Amniotic stem cell (primary cell): ENCODE results near the gene DVL1.
"Not testable (repeated sequence)": the region's sequence is repeated elsewhere in the genome, so short reads cannot be mapped to it uniquely, and the experiment has no call there.

Experiments
- DNase-seq: peaks from one replicate; lab custom pipeline; 2025; lab: John Stamatoyannopoulos, UW

Gene DVL1

GRCh38 chr1:1373051-1373814 lies 24.0 kb upstream of the DVL1 start:
- no peak for DNase-seq

GRCh38 chr1:1371746-1372711 lies 22.8 kb upstream of the DVL1 start:
- DNase-seq: no peak

DNA sequence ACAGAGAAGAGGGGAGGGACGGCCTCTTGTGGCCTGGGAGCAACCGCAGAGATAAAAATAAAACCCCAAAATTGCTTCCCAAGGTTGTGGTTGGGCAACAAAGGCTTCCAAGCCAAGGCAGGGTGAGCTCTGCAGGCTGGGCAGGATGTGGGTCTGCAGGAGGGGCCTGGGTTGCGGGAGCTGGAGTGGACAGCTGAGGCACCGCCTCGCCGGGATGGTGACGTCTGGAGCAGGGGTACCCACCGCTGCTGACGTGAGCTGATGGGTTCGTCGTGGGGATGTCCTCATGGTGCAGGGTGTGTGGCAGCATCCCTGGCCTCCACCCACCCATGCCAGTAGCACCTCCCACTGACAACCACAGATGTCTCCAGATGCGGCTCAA lies 22.1 kb upstream of the DVL1 start:
- no peak for DNase-seq

- no peak for DNase-seq
Observed at GRCh38 chr1:1370771-1371300, 21.6 kb upstream of the DVL1 start.

GRCh38 chr1:1370094-1370493 lies 20.9 kb upstream of the DVL1 start:
- not testable (repeated sequence) for DNase-seq

DNA sequence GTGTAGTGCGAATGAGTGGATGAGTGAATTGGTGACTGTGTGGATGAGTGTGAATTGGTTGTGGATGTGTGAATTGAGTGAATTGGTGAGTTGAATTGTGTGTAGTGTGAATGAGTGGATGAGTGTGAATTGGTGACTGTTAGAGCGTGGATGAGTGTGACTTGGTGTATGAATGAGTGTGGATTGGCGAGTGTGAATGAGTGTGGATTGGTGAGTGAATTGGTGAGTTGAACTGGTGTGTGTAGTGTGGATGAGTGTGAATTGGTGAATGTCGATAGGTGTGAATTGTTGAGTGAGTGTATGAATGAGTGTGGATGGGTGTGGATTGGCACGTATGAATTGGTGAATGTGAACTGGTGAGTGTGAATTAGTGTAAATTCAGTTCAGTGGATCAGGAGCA lies 18.1 kb upstream of the DVL1 start:
- DNase-seq: no peak

DNA sequence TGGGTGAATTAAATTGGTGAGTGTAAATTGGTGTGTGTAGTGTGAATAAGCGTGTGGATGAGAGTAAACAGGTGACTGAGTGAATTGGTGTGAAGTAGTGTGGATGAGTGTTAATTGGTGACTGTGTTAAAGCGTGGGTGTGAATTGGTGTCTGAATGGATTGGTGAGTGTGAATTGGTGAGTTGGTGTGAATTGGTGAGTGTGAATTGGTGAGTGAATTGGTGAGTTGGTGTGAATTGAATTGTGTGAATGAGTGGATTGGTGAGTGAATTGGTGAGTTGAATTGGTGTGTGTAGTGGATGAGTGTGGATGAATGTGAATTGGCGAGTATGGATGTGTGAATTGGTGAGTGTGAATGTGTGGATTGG lies 17.5 kb upstream of the DVL1 start:
- DNase-seq: no peak

GRCh38 chr1:1365875-1366698 lies 16.9 kb upstream of the DVL1 start:
- DNase-seq: no peak

DNA sequence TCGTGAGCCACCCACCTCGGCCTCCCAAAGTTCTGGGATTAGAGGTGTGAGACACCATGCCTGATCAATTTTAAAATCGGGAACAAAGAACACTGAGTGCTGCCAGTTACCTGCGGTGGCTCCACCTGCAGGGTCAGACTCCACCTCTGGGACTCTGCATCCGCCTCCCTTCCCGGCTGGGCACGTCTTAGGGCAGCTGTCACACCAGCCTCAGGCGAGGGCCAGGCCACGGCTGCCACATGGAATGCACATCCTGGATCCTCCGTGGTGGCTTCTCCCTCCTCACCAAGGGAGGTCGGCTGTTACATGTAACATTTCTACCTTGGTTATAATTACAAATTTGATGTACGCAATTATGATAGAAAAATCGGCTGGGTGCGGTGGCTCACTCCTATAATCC lies 15.0 kb upstream of the DVL1 start:
- no peak for DNase-seq

DNA sequence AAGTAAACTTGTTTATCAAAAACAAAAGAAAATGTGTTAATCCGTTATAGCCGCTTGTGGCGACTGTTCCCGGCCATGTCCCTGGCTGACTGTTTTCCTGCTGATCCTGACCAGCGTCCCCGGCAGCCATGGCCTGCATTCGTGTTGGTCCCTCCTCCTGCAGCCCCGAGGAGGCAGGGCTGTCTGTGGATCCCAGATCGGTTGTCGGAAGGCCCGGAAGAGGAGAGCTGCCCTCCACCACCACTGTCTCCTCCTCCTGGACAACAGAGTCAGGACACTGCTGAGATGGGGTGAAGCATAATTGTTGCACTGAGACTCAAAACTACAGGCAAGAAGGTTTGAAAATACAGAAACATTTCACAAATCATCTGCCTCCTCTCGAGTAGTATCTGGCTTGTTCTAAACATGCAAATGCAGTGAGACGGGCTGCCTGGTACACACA lies 12.8 kb upstream of the DVL1 start:
- DNase-seq: peak; percentile 61

DNA sequence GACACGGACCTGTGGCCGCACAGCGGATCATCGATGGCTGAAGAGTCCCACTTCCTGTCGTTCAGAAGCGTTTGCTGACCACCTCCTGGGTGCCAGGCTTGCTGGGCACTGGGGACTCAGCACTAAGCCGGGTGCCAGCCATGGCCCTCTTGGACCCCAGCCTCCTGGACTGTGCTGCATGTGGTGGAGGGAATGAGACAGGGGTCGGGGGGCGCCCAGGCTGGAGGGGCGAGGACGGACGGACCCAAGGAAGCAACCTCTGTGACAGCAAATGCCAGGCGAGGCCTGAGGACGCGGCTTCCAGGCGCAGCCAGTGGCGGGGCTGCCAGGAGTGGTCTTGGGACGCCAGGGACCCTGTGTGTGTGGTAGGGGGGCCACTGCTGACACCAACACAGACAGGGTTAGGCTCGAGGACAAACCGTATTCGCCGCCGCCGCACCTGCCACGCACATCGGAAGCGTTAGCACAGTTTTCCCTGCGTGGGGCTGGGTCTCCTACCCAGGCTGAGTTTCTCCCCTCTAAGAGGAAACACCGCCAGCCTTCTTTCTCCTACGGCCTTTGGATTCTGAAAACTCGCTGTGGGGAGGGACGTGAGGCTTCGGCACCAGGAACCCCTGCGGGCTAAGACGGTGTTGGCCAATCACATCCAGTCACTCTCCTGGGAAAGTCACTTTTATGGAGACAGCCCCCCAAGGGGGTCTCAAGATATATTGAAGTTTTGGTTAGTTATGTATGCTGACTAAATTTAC lies 12.2 kb upstream of the DVL1 start:
- no peak for DNase-seq

GRCh38 chr1:1360506-1361169 lies 11.4 kb upstream of the DVL1 start:
- DNase-seq: peak; percentile 87

- peak; percentile 71 for DNase-seq
Observed at GRCh38 chr1:1359664-1360468, 10.6 kb upstream of the DVL1 start.

GRCh38 chr1:1359308-1359663 lies 10.1 kb upstream of the DVL1 start:
- DNase-seq: no peak

DNA sequence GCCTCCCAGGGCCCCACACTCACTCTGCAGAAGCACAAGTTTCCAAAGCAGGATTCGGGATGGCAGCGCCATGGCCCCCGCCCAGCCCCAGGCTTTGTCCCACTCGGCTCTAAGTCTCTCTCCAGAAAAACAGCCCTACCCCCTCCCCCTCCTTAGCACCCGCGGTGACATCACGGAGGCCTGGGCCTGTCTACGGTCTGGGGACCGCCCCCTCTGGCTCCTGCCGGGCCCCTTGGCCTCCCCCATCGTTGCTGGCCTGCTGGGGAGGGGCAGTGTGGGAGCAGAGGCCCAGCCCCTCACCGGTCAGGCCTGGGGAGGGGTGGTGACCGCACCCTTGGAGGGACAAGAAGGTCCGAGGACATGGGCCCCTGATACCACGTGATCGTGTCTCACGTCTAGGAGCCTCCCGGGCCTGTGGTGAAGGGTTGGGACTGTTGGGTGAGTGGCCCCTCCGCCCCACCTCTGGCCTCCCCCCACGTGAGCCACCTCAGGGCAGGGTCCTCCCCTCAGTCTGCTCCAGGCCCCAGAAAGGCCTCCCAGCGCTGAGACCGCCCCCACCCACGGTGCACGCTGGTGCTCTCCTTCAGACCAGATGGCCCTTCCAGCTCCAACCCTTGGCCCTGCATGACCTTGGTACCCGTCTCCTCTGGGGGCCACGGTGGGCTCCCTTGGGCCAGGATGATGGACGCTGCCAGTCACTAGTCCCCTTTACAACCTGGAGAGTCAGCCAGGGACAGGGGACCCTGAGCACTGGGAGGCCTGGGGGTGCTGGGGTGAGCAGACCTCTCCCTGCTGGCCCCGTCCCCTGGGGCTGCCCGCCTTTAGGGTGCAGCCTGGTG lies 9.4 kb upstream of the DVL1 start, which contains the start of gene MXRA8:
Gene MXRA8 (minus strand): TSS at position 123 of the 839 bp plus-strand sequence. CDS start 51 bp downstream, at position 72.
- peak; percentile 66 for DNase-seq

- no peak for DNase-seq
Observed at GRCh38 chr1:1357871-1358432, 8.7 kb upstream of the DVL1 start.

GRCh38 chr1:1356796-1357401 lies 7.7 kb upstream of the DVL1 start:
- no peak for DNase-seq

GRCh38 chr1:1356166-1356795 lies 7.1 kb upstream of the DVL1 start:
- DNase-seq: no peak
